A673 (cell line): ENCODE data around the gene MAPK8IP3. TPM values are rescaled to one million over a fixed set of nuclear protein-coding genes. Genes with fewer than 3 reads are reported as not detected.

Source experiments
- BruUV-seq: library from RNA; stranded (reverse); fragments of 400-500 nt; replicated peaks from 2 replicates; lab custom pipeline; 2021; lab: Mats Ljungman, UMichigan
- CTCF ChIA-PET: fragments of 300-600 bp; sonication (Branson Sonifier 250); formaldehyde crosslinking; loops from one replicate; lab custom pipeline; 2022; ENCODE audit warnings: antibody characterized with exemption; lab: Charles Lee
- POLR2A ChIA-PET: fragments of 300-600 bp; sonication (Branson Sonifier 250); formaldehyde crosslinking; loops from one replicate; lab custom pipeline; 2022; ENCODE audit warnings: antibody characterized with exemption; ENCODE audit not compliant: low non-redundant PET; lab: Charles Lee
- DNase-seq: peaks from one replicate; pipeline ENCODE4 v3.0.0-alpha.2; 2015; ENCODE audit warnings: low spot score
- H3K27ac ChIP-seq: fragments of 200-600 bp; sonication (generic); 2 replicates; pipeline ENCODE4 v1.5.1; 2016; ENCODE audit warnings: mixed run types, low read depth, mild to moderate bottlenecking, mixed read lengths, antibody characterized with exemption, low read length; ENCODE audit not compliant: poor library complexity, severe bottlenecking
- H3K27me3 ChIP-seq: fragments of 200-600 bp; sonication (generic); replicated peaks from 2 replicates; pipeline ENCODE4 v1.6.1; 2017; ENCODE audit warnings: mixed run types, low read depth, mild to moderate bottlenecking, mixed read lengths, antibody characterized with exemption, low read length; ENCODE audit not compliant: insufficient read depth, poor library complexity
- H3K36me3 ChIP-seq: fragments of 200-600 bp; sonication (generic); 2 replicates; pipeline ENCODE4 v1.6.1; 2016; ENCODE audit warnings: mixed run types, mild to moderate bottlenecking, mixed read lengths, antibody characterized with exemption, low read length; ENCODE audit not compliant: insufficient read depth, poor library complexity, severe bottlenecking
- H3K4me1 ChIP-seq: fragments of 200-600 bp; sonication (generic); 2 replicates; pipeline ENCODE4 v1.6.1; 2017; ENCODE audit warnings: mixed run types, mild to moderate bottlenecking, mixed read lengths, antibody characterized with exemption, low read length; ENCODE audit not compliant: insufficient read depth, poor library complexity, severe bottlenecking
- H3K4me3 ChIP-seq: fragments of 200-600 bp; sonication (generic); 2 replicates; pipeline ENCODE4 v1.5.1; 2016; ENCODE audit warnings: low read depth, mixed run types, mild to moderate bottlenecking, mixed read lengths, low read length; ENCODE audit not compliant: poor library complexity, severe bottlenecking
- H3K9me3 ChIP-seq: fragments of 200-600 bp; sonication (generic); 2 replicates; pipeline ENCODE4 v1.6.1; 2016; ENCODE audit warnings: mixed run types, low read depth, mild to moderate bottlenecking, mixed read lengths, antibody characterized with exemption, low read length; ENCODE audit not compliant: poor library complexity, severe bottlenecking
- EZH2 ChIP-seq: fragments of 200-600 bp; sonication (generic); IDR thresholded peaks from 2 replicates; pipeline ENCODE4 v1.6.1; 2017; ENCODE audit warnings: borderline replicate concordance, low read depth, mild to moderate bottlenecking, mixed read lengths, antibody characterized with exemption, low read length; ENCODE audit not compliant: poor library complexity, severe bottlenecking
- intact Hi-C: fragments of 100-400 bp; cut with micrococcal nuclease; formaldehyde crosslinking; loops from one replicate; pipeline ENCODE4 v1.10.0; 2022; ENCODE audit not compliant: unreplicated experiment
- total RNA-seq: library from RNA; stranded (reverse); gene quantifications from 2 replicates; pipeline ENCODE4 v1.2.3, GENCODE V29; 2021
- TF ChIP-seq, protein P1 (sequence below): fragments of 300-800, 200-600 bp; sonication (generic); conservative IDR thresholded peaks from 2 replicates; pipeline ENCODE4 v1.5.1; 2017; ENCODE audit warnings: low read depth, mild to moderate bottlenecking, antibody characterized with exemption, low read length, moderate library complexity, mixed read lengths

MAPK8IP3 gene
- total RNA-seq, 1 experiment from 2014 or later, result 69.2 TPM

GRCh38 chr16:1759511-1759910 lies 53.5 kb downstream of the MAPK8IP3 start:
- Histone ChIP-seq H3K4me1 (no peaks in the 10 kb centered on the region), H3K27me3 (no peaks in the 10 kb centered on the region), H3K9me3 (no peaks in the 10 kb centered on the region), H3K4me3 (no peak overlapping the region), H3K27ac (no peak overlapping the region), H3K36me3 (peaks cover 8% of the 10 kb centered on the region)
- ChIA-PET POLR2A (no interaction called here), CTCF (no interaction called here)
- no TSS peak for BruUV-seq
- intact Hi-C loops, result no loop called here
- no peak for DNase-seq
- TF ChIP-seq EZH2, result no peak
- TF ChIP-seq, protein P1, sequence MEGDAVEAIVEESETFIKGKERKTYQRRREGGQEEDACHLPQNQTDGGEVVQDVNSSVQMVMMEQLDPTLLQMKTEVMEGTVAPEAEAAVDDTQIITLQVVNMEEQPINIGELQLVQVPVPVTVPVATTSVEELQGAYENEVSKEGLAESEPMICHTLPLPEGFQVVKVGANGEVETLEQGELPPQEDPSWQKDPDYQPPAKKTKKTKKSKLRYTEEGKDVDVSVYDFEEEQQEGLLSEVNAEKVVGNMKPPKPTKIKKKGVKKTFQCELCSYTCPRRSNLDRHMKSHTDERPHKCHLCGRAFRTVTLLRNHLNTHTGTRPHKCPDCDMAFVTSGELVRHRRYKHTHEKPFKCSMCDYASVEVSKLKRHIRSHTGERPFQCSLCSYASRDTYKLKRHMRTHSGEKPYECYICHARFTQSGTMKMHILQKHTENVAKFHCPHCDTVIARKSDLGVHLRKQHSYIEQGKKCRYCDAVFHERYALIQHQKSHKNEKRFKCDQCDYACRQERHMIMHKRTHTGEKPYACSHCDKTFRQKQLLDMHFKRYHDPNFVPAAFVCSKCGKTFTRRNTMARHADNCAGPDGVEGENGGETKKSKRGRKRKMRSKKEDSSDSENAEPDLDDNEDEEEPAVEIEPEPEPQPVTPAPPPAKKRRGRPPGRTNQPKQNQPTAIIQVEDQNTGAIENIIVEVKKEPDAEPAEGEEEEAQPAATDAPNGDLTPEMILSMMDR, result no peak

DNA sequence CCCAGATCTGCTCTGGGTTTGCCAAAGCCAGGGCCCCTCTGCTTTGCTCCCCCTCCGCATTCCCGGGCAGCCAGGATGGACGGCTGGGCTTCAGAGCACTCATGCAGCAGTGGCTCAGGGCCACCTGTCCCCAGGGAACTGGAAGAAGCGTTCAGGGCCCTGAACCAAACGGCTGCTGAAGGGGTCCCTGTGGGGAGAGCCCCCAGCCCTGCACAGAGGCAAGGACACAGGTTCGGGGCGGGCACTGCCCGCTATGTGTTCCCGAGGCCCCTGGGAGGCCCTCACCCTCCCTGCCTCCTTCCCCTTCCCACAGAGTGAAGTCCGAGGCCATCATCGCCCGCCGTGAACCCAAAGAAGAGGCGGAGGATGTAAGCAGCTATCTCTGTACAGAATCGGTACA lies 54.9 kb downstream of the MAPK8IP3 start:
- TF ChIP-seq, protein P1, result no peak
- TF ChIP-seq EZH2, result no peak
- no peaks in the 10 kb centered on the region for H3K27me3 ChIP-seq
- POLR2A ChIA-PET, result no interaction called here
- no peaks in the 10 kb centered on the region for H3K4me1 ChIP-seq
- H3K4me3 ChIP-seq, result no peak overlapping the region
- peaks cover 13% of the 10 kb centered on the region for H3K36me3 ChIP-seq
- intact Hi-C loops, result no loop called here
- BruUV-seq, result no TSS peak
- no peak overlapping the region for H3K27ac ChIP-seq
- no peak for DNase-seq
- no peaks in the 10 kb centered on the region for H3K9me3 ChIP-seq
- CTCF ChIA-PET, result no interaction called here

DNA sequence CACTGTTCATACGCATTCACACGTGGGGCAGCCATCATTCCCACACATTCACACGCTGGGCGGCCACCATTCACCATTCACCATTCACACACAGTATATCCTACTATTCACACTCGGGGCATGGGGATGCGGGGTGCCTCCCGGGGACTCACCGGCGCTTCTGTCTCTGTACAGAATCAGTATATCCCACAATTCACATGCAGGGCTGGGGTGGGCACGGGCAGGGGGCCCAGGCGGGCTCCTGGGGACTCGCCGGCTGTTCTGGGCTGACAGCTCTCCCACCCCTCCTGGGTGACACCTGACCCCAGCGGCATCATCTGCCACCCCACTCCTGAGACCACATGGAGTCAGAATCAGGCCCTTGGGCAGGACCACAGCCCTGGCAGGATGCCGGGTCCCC lies 55.8 kb downstream of the MAPK8IP3 start:
- Histone ChIP-seq H3K27me3 (no peaks in the 10 kb centered on the region), H3K4me3 (no peak overlapping the region), H3K27ac (no peak overlapping the region), H3K4me1 (no peaks in the 10 kb centered on the region), H3K36me3 (peaks cover 15% of the 10 kb centered on the region), H3K9me3 (no peaks in the 10 kb centered on the region)
- CTCF ChIA-PET, result no interaction called here
- POLR2A ChIA-PET, result no interaction called here
- no peak for TF ChIP-seq EZH2
- TF ChIP-seq, protein P1, result no peak
- intact Hi-C loops, result no loop called here
- DNase-seq, result no peak
- no TSS peak for BruUV-seq
